Rectal smooth muscle tissue (tissue), 1 donor: ENCODE data around the gene NAA40.

Experiments used
- H3K27ac ChIP-seq: one replicate; pipeline ENCODE4 v1.7.0; 2013; ENCODE audit warnings: low read depth, low read length, inconsistent platforms
- H3K27me3 ChIP-seq: one replicate; pipeline ENCODE4 v1.7.0; 2013; ENCODE audit warnings: low read length; ENCODE audit not compliant: control insufficient read depth, insufficient read depth
- H3K36me3 ChIP-seq: one replicate; pipeline ENCODE4 v1.7.0; 2013; ENCODE audit warnings: low read length; ENCODE audit not compliant: control insufficient read depth, insufficient read depth
- H3K4me1 ChIP-seq: one replicate; pipeline ENCODE4 v1.7.0; 2013; ENCODE audit warnings: low read length; ENCODE audit not compliant: control insufficient read depth, insufficient read depth
- H3K4me3 ChIP-seq: one replicate; pipeline ENCODE4 v1.7.0; 2013; ENCODE audit warnings: low read length
- H3K9ac ChIP-seq: one replicate; pipeline ENCODE4 v1.7.0; 2013; ENCODE audit warnings: low read length

The NAA40 gene

GRCh38 chr11:63906585-63906984, 32.2 kb upstream of the NAA40 start:
- Histone ChIP-seq H3K27me3 (no peaks in the 10 kb centered on the region), H3K36me3 (peaks cover 44% of the 10 kb centered on the region), H3K4me3 (no peak overlapping the region), H3K9ac (no peak overlapping the region), H3K4me1 (peaks cover 5% of the 10 kb centered on the region), H3K27ac (no peak overlapping the region)

DNA sequence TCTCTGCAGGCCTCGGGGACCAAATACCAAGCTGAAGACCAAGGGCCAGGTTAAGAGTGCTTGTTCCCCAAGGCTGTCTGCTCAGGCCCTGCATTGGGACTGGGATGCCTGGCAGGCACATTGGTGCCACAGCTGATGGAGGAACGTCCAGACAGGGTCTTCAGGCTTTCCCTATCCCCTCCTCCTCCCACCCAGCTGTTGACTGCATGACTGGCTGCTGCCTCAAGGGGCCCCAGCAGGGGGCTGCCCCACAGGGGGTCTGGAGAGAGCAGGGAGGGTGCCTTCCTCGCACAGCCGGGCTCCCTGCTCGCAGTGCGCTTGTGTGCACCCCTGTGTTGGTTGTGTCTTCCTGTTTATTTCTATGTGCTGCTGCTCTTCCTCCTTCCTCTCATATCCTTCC, 31.7 kb upstream of the NAA40 start:
- no peaks in the 10 kb centered on the region for H3K27me3 ChIP-seq
- H3K9ac ChIP-seq: no peak overlapping the region
- H3K27ac ChIP-seq: no peak overlapping the region
- H3K4me3 ChIP-seq: no peak overlapping the region
- H3K4me1 ChIP-seq: peaks cover 5% of the 10 kb centered on the region
- peaks cover 39% of the 10 kb centered on the region for H3K36me3 ChIP-seq

DNA sequence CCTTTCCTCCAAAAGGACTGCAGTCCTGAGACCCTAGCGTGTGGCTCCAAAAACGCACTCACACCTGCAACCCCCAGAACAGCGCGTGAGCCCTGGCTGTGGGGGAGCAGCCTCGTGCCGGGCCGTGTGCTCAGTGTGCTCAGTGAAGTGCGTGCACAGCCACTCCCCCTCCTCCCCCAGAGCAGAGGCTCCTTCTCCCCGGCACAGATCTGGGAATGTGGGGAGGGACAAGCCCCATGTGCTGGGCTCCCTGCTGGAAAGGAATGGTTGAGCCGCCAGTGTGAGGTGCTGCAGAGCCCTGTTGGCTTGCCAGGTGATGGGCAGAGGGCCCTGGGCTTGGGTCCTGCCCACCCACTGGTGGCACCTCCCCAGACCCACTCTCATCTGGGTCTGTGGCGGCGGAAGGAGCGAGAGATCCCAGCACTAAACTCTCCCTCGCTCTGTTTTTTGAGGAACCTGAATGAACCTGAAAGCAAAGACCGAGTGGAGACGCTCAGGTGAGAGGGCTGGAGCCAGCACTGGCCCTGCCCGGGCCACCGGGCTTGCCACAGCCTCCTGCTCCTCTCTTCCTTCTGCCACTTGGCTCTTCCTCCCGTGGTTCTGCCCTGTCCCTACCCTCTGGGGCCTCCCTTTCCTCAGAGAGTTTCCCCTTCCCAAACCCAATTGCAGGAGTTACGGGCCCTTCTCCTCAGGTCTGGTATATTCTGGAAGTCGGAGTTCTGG, 30.8 kb upstream of the NAA40 start:
- Histone ChIP-seq H3K4me1 (peaks cover 5% of the 10 kb centered on the region), H3K4me3 (no peak overlapping the region), H3K27ac (no peak overlapping the region), H3K36me3 (peaks cover 30% of the 10 kb centered on the region), H3K9ac (no peak overlapping the region), H3K27me3 (no peaks in the 10 kb centered on the region)

- Histone ChIP-seq H3K4me3 (no peak overlapping the region), H3K27me3 (no peaks in the 10 kb centered on the region), H3K9ac (no peak overlapping the region), H3K36me3 (peaks cover 22% of the 10 kb centered on the region), H3K4me1 (peaks cover 5% of the 10 kb centered on the region), H3K27ac (no peak overlapping the region)
Measured at GRCh38 chr11:63908631-63909401, 30.0 kb upstream of the NAA40 start.

- H3K4me1 ChIP-seq: peaks cover 5% of the 10 kb centered on the region
- no peak overlapping the region for H3K27ac ChIP-seq
- no peaks in the 10 kb centered on the region for H3K27me3 ChIP-seq
- H3K4me3 ChIP-seq: no peak overlapping the region
- peaks cover 13% of the 10 kb centered on the region for H3K36me3 ChIP-seq
- H3K9ac ChIP-seq: no peak overlapping the region
Measured at GRCh38 chr11:63909591-63910506, 29.0 kb upstream of the NAA40 start.

DNA sequence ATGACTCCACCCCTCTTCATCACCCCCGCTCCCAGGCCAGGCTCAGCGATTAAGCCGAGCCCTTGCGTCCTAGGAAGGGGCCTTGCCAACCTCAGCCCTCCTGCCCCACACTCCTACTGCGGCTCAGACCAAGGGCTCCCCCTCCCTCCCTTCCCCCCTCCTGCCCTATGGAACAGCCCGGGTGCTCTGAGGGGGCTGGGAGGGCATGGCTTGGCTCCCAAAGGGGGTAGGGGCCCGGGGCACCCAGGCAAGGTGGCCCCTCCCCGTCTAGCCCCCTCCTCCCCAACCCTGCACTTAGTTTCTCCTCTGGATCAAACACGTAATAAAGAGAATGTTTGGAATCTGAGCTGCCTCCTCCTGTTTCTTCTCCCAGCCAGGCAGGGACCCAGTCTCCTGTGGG, 28.1 kb upstream of the NAA40 start:
- Histone ChIP-seq H3K4me3 (no peak overlapping the region), H3K9ac (no peak overlapping the region), H3K27me3 (peaks cover under 1% of the 10 kb centered on the region), H3K27ac (no peak overlapping the region), H3K36me3 (peaks cover 11% of the 10 kb centered on the region), H3K4me1 (peaks cover 5% of the 10 kb centered on the region)

DNA sequence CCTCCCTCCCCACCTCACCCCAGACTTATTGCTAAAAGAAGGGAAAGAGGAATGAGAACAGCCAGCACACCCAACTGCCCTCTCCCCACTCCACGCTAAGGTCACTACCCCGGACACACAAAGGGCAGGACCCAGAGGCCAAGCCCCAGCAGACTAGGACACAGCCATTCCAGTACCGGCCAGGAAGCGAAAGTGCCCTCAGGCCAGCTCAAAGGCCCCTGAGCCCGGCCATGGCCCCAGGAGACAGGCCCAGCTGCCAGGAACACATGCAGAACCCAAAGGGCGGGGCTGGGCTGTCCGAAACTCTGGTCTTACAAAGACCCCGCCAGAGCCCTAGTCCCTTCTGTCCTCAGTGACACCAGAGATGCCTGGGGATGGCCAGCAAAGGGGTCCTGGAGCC, 27.4 kb upstream of the NAA40 start:
- Histone ChIP-seq H3K27me3 (peaks cover 3% of the 10 kb centered on the region), H3K4me1 (peaks cover 7% of the 10 kb centered on the region), H3K36me3 (peaks cover 11% of the 10 kb centered on the region)

GRCh38 chr11:63911876-63912275, 26.9 kb upstream of the NAA40 start:
- Histone ChIP-seq H3K27me3 (peaks cover 3% of the 10 kb centered on the region), H3K4me3 (no peak overlapping the region), H3K36me3 (peaks cover 10% of the 10 kb centered on the region), H3K27ac (no peak overlapping the region), H3K9ac (no peak overlapping the region), H3K4me1 (peaks cover 9% of the 10 kb centered on the region)

More for the DNA sequence above, 27.4 kb upstream of the NAA40 start:
- H3K9ac ChIP-seq: no peak overlapping the region
- no peak overlapping the region for H3K4me3 ChIP-seq
- H3K27ac ChIP-seq: no peak overlapping the region

GRCh38 chr11:63912678-63913077, 26.1 kb upstream of the NAA40 start:
- Histone ChIP-seq H3K4me1 (peaks cover 12% of the 10 kb centered on the region), H3K9ac (no peak overlapping the region), H3K27me3 (peaks cover 3% of the 10 kb centered on the region), H3K27ac (no peak overlapping the region), H3K4me3 (no peak overlapping the region), H3K36me3 (peaks cover 2% of the 10 kb centered on the region)

GRCh38 chr11:63913866-63914830, 24.7 kb upstream of the NAA40 start:
- Histone ChIP-seq H3K4me3 (no peak overlapping the region), H3K27me3 (peaks cover 3% of the 10 kb centered on the region), H3K27ac (no peak overlapping the region), H3K36me3 (peaks cover 2% of the 10 kb centered on the region), H3K4me1 (peaks cover 11% of the 10 kb centered on the region), H3K9ac (no peak overlapping the region)

- H3K27me3 ChIP-seq: peaks cover 3% of the 10 kb centered on the region
- H3K36me3 ChIP-seq: no peaks in the 10 kb centered on the region
- H3K4me1 ChIP-seq: peaks cover 16% of the 10 kb centered on the region
- no peak overlapping the region for H3K4me3 ChIP-seq
- H3K27ac ChIP-seq: no peak overlapping the region
- H3K9ac ChIP-seq: no peak overlapping the region
Measured at GRCh38 chr11:63914896-63915691, 23.7 kb upstream of the NAA40 start.
